Mesothelial cell of epicardium (in vitro differentiated cells): ENCODE results near the gene TXLNB. TPM values are rescaled to one million over a fixed set of nuclear protein-coding genes. Genes with fewer than 3 reads are reported as not detected.

ENCODE experiments used
- DNase-seq, 2 experiments: peaks; one replicate each; pipeline ENCODE4 v3.0.0; 2021; ENCODE audit warnings: low spot score in 2 of 2; ENCODE audit not compliant: unreplicated experiment in 2 of 2
- H3K27ac Mint-ChIP-seq: 2 replicates; pipeline ENCODE4 v1.8.0; 2021; ENCODE audit warnings: mixed read lengths
- H3K27me3 Mint-ChIP-seq: 2 replicates; pipeline ENCODE4 v1.8.0; 2021; ENCODE audit warnings: low read depth, mixed read lengths
- H3K36me3 Mint-ChIP-seq: 2 replicates; pipeline ENCODE4 v1.8.0; 2021; ENCODE audit warnings: mixed read lengths
- H3K4me1 Mint-ChIP-seq: 2 replicates; pipeline ENCODE4 v1.8.0; 2021; ENCODE audit warnings: mixed read lengths
- H3K4me3 Mint-ChIP-seq: 2 replicates; pipeline ENCODE4 v1.8.0; 2021; ENCODE audit warnings: mild to moderate bottlenecking, moderate library complexity, mixed read lengths
- H3K9me3 Mint-ChIP-seq: 2 replicates; pipeline ENCODE4 v1.8.0; 2021; ENCODE audit warnings: mixed read lengths
- CTCF ChIP-seq: fragments of 200-600 bp; sonication (generic); IDR thresholded peaks from one replicate; pipeline ENCODE4 v1.5.0; 2021; ENCODE audit warnings: antibody characterized with exemption; ENCODE audit not compliant: unreplicated experiment
- total RNA-seq: library from RNA; stranded (reverse); gene quantifications from 3 replicates; pipeline ENCODE4 v1.2.1, GENCODE V29; 2021

TXLNB gene
- total RNA-seq, 1 donor from 2014 or later, result 0.67 TPM

GRCh38 chr6:139256087-139256486 lies 35.7 kb downstream of the TXLNB start:
- Mint-ChIP-seq H3K36me3 (no peaks in the 10 kb centered on the region), H3K27me3 (no peaks in the 10 kb centered on the region), H3K27ac (no peak overlapping the region), H3K4me3 (no peak overlapping the region), H3K9me3 (no peaks in the 10 kb centered on the region), H3K4me1 (peaks cover 7% of the 10 kb centered on the region)
- no peak for TF ChIP-seq CTCF
- no peak for DNase-seq

DNA sequence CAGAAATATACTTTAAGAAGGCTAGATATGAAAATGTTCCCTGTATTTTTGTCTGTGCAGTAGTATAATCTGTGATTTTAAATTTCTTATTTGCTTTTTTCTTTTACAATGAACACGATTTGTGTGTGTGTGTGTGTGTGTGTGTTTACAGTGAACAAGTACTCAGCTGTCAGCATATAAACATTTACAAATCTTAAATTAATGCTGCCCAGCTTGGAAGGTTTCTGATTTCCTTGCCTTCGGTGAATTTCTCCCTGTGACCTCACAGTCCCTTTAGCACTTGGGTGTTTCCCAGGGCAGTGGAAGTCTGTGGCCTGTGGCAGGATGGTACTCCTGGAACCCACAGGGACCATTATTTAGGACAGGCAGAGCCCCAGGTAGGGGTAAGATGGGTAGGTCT lies 37.6 kb downstream of the TXLNB start:
- Mint-ChIP-seq H3K36me3 (no peaks in the 10 kb centered on the region), H3K27me3 (no peaks in the 10 kb centered on the region), H3K27ac (no peak overlapping the region), H3K4me3 (no peak overlapping the region), H3K9me3 (no peaks in the 10 kb centered on the region), H3K4me1 (peaks cover 16% of the 10 kb centered on the region)
- DNase-seq, result no peak
- no peak for TF ChIP-seq CTCF

- no peaks in the 10 kb centered on the region for H3K27me3 Mint-ChIP-seq
- peaks cover 16% of the 10 kb centered on the region for H3K4me1 Mint-ChIP-seq
- no peak overlapping the region for H3K27ac Mint-ChIP-seq
- no peak for TF ChIP-seq CTCF
- H3K36me3 Mint-ChIP-seq, result no peaks in the 10 kb centered on the region
- DNase-seq, result no peak
- H3K9me3 Mint-ChIP-seq, result no peaks in the 10 kb centered on the region
- H3K4me3 Mint-ChIP-seq, result no peak overlapping the region
Observed at GRCh38 chr6:139253656-139254055, 38.1 kb downstream of the TXLNB start.

GRCh38 chr6:139251691-139252390 lies 40.0 kb downstream of the TXLNB start:
- H3K4me3 Mint-ChIP-seq, result no peak overlapping the region
- H3K36me3 Mint-ChIP-seq, result no peaks in the 10 kb centered on the region
- DNase-seq, result no peak
- H3K27ac Mint-ChIP-seq, result no peak overlapping the region
- peaks cover 16% of the 10 kb centered on the region for H3K4me1 Mint-ChIP-seq
- H3K9me3 Mint-ChIP-seq, result no peaks in the 10 kb centered on the region
- no peaks in the 10 kb centered on the region for H3K27me3 Mint-ChIP-seq
- TF ChIP-seq CTCF, result no peak

GRCh38 chr6:139251045-139251690 lies 40.6 kb downstream of the TXLNB start:
- no peak for DNase-seq
- no peaks in the 10 kb centered on the region for H3K27me3 Mint-ChIP-seq

More at GRCh38 chr6:139251045-139251690, 40.6 kb downstream of the TXLNB start:
- Mint-ChIP-seq H3K4me1 (peaks cover 16% of the 10 kb centered on the region), H3K27ac (peak overlapping the region; percentile 23), H3K4me3 (no peak overlapping the region), H3K36me3 (no peaks in the 10 kb centered on the region), H3K9me3 (no peaks in the 10 kb centered on the region)
- no peak for TF ChIP-seq CTCF
